Adipocyte (in vitro differentiated cells): ENCODE measurements around the gene UBIAD1.

Experiments
- DNase-seq: peaks from one replicate; pipeline ENCODE4 v3.0.0-alpha.2; 2015; ENCODE audit warnings: low read depth
- H3K27me3 ChIP-seq: replicated peaks from 2 replicates; pipeline ENCODE4 v1.7.0; 2013; ENCODE audit warnings: mild to moderate bottlenecking, low read length, moderate library complexity; ENCODE audit not compliant: control insufficient read depth, insufficient read depth
- H3K36me3 ChIP-seq: 2 replicates; pipeline ENCODE4 v1.7.0; 2013; ENCODE audit warnings: low read length, mild to moderate bottlenecking, moderate library complexity; ENCODE audit not compliant: control insufficient read depth, insufficient read depth, severe bottlenecking
- H3K4me1 ChIP-seq: 2 replicates; pipeline ENCODE4 v1.7.0; 2013; ENCODE audit warnings: mild to moderate bottlenecking, low read length, moderate library complexity; ENCODE audit not compliant: control insufficient read depth, insufficient read depth
- H3K4me3 ChIP-seq: 2 replicates; pipeline ENCODE4 v1.7.0; 2013; ENCODE audit warnings: mild to moderate bottlenecking, low read length, moderate library complexity
- H3K9ac ChIP-seq: 2 replicates; pipeline ENCODE4 v1.7.0; 2013; ENCODE audit warnings: mild to moderate bottlenecking, low read length, moderate library complexity
- H3K9me3 ChIP-seq: 2 replicates; pipeline ENCODE4 v1.7.0; 2013; ENCODE audit warnings: mild to moderate bottlenecking, low read length, moderate library complexity; ENCODE audit not compliant: control insufficient read depth

The UBIAD1 gene, protein sequence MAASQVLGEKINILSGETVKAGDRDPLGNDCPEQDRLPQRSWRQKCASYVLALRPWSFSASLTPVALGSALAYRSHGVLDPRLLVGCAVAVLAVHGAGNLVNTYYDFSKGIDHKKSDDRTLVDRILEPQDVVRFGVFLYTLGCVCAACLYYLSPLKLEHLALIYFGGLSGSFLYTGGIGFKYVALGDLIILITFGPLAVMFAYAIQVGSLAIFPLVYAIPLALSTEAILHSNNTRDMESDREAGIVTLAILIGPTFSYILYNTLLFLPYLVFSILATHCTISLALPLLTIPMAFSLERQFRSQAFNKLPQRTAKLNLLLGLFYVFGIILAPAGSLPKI

DNA sequence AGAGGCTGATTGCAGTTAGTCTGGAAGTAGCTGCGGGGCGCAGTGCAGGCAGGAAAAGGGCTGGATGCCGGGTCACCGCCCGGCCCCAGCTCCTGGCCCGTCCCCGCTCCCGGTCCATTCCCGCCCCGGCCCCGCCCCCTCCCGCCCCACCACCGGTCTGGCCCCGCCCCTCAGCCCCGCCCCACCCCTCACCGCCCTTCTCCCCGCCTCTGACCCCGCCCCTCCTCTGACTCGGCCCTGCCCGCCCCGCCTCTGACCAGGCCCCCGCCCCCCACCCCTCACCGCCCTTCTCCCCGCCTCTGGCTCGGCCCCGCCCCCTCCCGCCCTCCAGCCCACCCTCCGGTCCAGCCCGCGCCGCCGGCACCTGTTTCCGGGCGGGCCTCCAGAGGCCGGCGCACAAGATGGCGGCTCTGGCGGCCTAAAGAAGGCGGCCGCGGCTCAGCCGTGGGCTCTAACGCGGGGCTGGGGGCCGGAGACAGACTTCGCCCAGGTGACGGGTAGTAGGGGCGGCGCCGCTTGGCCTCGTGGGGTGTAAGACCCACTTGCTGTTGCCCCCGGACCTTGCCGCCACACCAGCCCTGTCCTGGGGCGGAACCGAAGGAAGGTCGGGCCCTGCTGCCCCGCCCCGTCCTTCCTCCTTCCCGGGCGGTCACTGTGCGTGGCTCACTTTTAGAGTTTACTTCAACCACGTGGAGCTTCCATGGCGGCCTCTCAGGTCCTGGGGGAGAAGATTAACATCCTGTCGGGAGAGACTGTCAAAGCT is at the start of gene UBIAD1:
Gene UBIAD1, plus strand, starts transcription at position 367 of the 763 bp plus-strand sequence. Its CDS starts 334 bp downstream, at position 701.
- Histone ChIP-seq H3K27me3 (no peaks in the 10 kb centered on the region), H3K36me3 (no peaks in the 10 kb centered on the region), H3K4me3 (peak within 1 kb of the TSS; percentile 84), H3K9ac (peak within 1 kb of the TSS; percentile 88), H3K9me3 (no peaks in the 10 kb centered on the region), H3K4me1 (peaks cover 24% of the 10 kb centered on the region)
- peak; percentile 96 for DNase-seq

DNA sequence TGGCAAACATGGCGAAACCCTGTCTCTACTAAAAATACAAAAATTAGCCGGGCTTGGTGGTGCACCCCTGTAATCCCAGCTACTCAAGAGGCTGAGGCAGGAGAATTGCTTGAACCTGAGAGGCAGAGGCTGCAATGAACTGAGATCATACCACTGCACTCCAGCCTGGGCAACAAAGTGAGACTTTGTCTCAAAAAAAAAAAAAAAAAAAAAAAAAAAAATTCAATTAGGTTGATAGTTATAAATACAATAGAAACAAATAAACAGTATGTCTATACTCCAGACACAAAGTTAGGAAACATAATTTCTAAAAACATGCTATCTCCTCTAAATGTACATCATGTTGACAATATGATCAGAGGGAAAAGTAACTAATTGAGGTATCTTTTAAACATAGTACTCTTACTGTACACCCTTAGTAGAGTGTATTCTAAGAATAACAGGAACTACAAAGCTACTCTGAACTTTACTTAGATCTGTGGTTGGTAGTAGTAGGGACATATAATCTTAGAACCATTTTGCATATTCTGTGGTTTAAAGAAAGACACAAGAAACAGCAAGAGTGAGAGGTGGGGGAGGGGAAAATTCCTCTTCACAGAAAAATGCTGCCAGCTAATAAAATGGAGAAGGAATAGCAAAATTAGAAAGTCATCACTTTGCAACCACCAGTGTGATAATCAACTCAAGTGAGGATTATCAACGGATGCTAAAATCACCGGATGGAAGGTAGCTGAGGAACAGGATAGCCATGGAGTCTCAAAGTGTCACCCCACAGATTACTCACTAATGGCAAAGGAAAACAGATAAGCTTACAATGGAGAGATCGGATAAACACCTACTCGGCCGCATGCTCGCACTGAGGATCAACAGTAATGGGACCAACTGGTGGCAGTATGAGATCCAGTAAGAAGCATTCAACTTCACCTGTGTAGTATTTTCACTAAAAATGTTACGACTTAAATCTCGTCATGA is 45.6 kb upstream of the UBIAD1 start:
- Histone ChIP-seq H3K4me3 (no peak overlapping the region), H3K36me3 (peaks cover 77% of the 10 kb centered on the region), H3K27me3 (no peaks in the 10 kb centered on the region), H3K9ac (no peak overlapping the region), H3K4me1 (no peaks in the 10 kb centered on the region), H3K9me3 (no peaks in the 10 kb centered on the region)
- DNase-seq, result no peak

DNA sequence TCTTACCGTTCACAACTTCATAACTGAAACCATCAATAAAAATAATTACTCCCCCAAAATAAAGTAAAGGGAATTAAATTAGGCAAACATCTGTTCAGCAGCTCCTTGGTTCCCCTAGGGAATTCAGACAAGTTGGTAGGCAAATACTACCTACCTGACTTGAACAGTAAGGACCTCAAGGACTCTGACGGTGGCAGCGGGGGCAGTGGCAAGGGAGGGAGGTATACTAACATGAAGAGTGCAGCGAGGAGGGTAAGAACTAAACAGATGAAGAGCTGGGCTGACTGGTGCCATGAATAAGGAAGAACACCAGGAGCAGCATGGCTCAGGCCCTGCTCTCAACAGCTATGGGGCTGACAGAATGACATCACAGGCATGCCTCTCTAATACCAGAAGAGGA is 43.8 kb upstream of the UBIAD1 start:
- H3K4me3 ChIP-seq, result no peak overlapping the region
- no peak overlapping the region for H3K9ac ChIP-seq
- no peaks in the 10 kb centered on the region for H3K4me1 ChIP-seq
- H3K36me3 ChIP-seq, result peaks cover 82% of the 10 kb centered on the region
- DNase-seq, result no peak
- H3K9me3 ChIP-seq, result no peaks in the 10 kb centered on the region
- H3K27me3 ChIP-seq, result no peaks in the 10 kb centered on the region

DNA sequence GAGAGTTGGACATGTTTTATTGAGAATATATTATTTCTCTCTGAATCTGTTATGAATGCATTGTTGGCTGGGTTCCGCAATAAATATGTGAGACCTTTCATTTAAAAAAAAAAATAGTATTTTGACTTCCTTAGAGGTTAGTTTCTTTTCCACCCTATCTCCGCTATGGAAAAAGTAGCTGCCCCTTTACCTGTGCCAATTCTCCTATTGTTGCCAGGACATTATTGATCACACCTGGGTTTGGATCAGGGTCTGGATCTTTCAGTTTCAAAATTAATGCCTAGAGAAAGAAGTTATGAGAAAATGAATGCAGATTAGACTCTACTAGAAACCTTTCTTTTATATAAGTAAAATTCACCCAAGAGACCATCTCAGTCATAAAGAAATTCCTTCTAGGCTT is 39.8 kb upstream of the UBIAD1 start:
- H3K9ac ChIP-seq, result no peak overlapping the region
- no peaks in the 10 kb centered on the region for H3K9me3 ChIP-seq
- H3K36me3 ChIP-seq, result peaks cover 96% of the 10 kb centered on the region
- no peak for DNase-seq
- H3K27me3 ChIP-seq, result no peaks in the 10 kb centered on the region
- H3K4me1 ChIP-seq, result no peaks in the 10 kb centered on the region
- no peak overlapping the region for H3K4me3 ChIP-seq

DNA sequence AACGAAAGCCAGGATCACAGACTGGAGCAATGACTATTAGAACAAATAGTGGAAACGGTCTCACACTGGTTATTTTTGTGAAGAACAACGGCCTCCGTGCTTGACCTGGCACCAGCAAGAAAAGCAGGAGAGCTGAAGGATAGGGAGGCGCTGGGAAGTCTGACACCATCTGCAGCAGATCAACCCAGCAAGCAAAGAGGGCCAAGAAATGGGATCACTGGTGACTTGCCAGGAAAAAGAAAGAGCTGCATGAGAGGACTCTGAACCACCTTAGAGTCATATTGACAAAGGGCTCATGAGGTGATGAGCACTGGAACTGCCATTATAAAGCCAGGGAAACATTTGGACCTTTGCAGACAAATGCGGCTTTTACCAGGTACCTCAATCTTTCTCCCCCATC is 35.6 kb upstream of the UBIAD1 start:
- H3K4me1 ChIP-seq, result no peaks in the 10 kb centered on the region
- no peak for DNase-seq
- no peaks in the 10 kb centered on the region for H3K27me3 ChIP-seq
- no peak overlapping the region for H3K4me3 ChIP-seq
- H3K9ac ChIP-seq, result no peak overlapping the region
- H3K36me3 ChIP-seq, result peaks cover 88% of the 10 kb centered on the region
- H3K9me3 ChIP-seq, result no peaks in the 10 kb centered on the region

DNA sequence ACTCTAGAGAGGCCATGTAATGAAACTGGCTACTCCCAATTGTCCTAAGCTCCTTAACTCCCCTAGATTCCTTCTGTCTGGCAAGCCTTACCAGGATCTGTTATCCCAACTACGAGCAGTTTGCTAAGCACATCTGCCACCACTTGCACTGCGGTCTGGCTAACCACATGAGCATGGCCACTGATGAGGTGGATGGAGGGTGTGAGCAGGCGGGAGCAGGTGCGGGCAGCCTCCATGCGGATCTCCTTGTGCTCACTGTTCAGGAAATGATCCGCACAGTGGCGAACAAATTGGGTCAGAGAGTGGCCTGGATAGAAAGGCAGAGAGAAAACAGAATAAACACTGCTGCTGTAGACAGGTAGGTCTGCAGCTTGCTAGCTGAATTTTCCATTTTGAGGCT is 34.7 kb upstream of the UBIAD1 start:
- H3K9me3 ChIP-seq, result no peaks in the 10 kb centered on the region
- H3K9ac ChIP-seq, result no peak overlapping the region
- no peak for DNase-seq
- H3K27me3 ChIP-seq, result no peaks in the 10 kb centered on the region
- no peak overlapping the region for H3K4me3 ChIP-seq
- H3K36me3 ChIP-seq, result peaks cover 88% of the 10 kb centered on the region
- H3K4me1 ChIP-seq, result no peaks in the 10 kb centered on the region

DNA sequence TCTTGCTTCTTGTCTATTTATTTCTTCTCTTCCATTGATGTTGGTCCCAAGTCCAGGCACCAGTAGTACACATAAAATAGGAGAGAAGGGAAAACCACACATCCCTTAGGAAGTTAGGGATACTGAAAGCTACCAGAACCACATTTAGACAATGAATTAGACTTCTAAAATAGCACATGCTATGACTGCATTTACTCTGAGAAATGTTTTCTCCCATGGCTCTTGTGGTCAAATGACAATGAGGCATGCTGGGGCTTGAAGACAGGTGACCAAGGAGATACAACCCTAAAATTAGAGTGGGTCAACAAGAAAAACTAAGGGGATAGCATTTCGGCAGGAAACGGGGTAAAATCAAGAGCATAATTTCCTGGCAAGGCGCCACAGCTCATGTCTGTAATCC is 27.8 kb upstream of the UBIAD1 start:
- Histone ChIP-seq H3K4me3 (no peak overlapping the region), H3K36me3 (peaks cover 71% of the 10 kb centered on the region), H3K4me1 (no peaks in the 10 kb centered on the region), H3K9me3 (no peaks in the 10 kb centered on the region), H3K9ac (no peak overlapping the region), H3K27me3 (no peaks in the 10 kb centered on the region)
- DNase-seq, result no peak

DNA sequence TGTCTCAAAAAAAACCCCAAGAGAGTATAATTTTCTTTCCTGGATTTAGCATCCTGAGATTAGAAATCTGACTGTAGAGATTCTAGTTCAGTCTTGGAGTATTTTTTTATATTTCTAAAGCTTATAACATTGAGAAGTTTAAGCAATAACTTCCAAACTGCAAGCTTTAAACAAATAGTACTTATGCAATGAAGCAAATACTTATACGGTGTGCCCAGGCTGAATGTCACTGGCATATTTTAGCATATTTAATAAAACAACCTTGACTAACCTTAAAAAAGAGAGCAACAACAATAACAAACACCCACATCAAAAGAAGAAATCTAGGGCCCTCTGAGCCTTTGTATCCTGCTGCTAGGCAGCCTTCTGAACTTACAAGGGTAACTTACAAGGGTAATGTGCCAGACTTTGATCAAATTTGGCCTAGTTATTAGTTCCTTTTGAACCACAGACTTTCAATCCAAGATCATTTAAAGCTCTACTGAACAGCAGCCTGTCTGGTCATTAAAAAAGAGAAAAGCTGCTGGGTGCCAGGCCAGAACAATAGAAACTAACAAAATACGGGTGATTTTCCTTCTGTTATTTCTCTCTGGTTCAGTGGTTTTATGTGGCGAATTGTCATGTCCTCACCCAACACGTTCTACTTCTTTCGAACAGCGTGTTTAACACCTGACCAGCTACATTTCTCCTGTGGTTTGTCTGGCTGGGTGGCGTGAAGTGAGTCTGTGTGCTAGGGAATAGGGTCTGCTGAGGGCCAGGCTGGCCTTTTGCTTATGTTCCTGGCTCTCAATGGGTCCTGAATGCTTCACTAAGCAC is 26.9 kb upstream of the UBIAD1 start:
- no peak overlapping the region for H3K4me3 ChIP-seq

DNA sequence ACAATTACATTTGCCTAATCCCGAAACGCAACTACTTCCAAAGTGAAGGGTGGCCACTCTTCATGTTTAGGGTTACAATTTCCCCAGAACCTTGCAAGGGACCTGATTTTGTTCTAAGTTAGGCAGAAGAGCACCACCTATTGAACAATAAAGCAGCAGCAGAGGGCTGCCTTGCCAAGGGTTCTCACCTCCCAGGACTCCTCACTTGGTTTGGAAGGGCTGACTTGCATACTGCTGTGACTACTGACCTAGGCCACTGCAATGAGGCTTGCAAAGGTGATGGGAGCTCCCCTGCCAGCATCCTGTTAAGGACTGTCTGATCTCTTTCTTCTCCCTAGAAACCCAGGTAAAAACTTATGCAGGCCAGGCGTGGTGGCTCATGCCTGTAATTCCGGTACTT is 24.8 kb upstream of the UBIAD1 start:
- Histone ChIP-seq H3K36me3 (peaks cover 74% of the 10 kb centered on the region), H3K4me1 (no peaks in the 10 kb centered on the region), H3K27me3 (no peaks in the 10 kb centered on the region), H3K4me3 (no peak overlapping the region), H3K9ac (no peak overlapping the region), H3K9me3 (no peaks in the 10 kb centered on the region)
- DNase-seq, result no peak

More for the DNA sequence above, 26.9 kb upstream of the UBIAD1 start:
- no peaks in the 10 kb centered on the region for H3K27me3 ChIP-seq
- no peak overlapping the region for H3K9ac ChIP-seq
- no peaks in the 10 kb centered on the region for H3K9me3 ChIP-seq
- H3K36me3 ChIP-seq, result peaks cover 70% of the 10 kb centered on the region
- DNase-seq, result no peak
- no peaks in the 10 kb centered on the region for H3K4me1 ChIP-seq

DNA sequence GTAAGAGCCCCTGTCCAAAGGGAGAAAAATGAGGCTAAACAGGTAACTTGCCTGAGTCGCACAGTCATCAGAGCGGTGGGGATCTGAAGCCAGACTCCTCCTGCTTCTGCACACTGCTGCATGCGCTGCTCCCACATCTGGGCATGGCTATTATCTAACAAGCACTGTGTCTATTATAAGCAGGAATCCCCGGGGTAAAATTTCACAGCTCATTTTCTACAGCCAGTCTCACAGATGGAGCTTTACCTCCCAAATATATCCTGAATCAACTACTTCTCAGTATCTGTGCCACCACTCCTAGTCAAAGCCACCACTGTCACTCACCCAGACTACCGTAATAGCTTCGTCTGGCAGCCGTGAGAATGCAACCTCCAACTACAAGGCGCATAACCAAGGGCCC is 20.5 kb upstream of the UBIAD1 start:
- no peaks in the 10 kb centered on the region for H3K4me1 ChIP-seq
- H3K36me3 ChIP-seq, result peaks cover 77% of the 10 kb centered on the region
- no peak overlapping the region for H3K4me3 ChIP-seq
- no peaks in the 10 kb centered on the region for H3K9me3 ChIP-seq
- no peak for DNase-seq
- H3K9ac ChIP-seq, result no peak overlapping the region
- H3K27me3 ChIP-seq, result no peaks in the 10 kb centered on the region
